Parathyroid adenoma (tissue), 2 donors: Measurements from ENCODE around the gene GNPDA1.

ENCODE experiments used
- H2AFZ ChIP-seq: fragments of 300-600 bp; sonication (generic); one replicate; pipeline ENCODE4 v1.7.0; 2017; ENCODE audit warnings: antibody characterized with exemption, mild to moderate bottlenecking
- H3K27ac ChIP-seq: fragments of 300-600 bp; sonication (generic); one replicate; pipeline ENCODE4 v1.7.0; 2017
- H3K27me3 ChIP-seq: fragments of 300-600 bp; sonication (generic); one replicate; pipeline ENCODE4 v1.7.0; 2017; ENCODE audit warnings: low read length; ENCODE audit not compliant: control insufficient read depth, insufficient read depth
- H3K36me3 ChIP-seq: fragments of 300-600 bp; sonication (generic); one replicate; pipeline ENCODE4 v1.7.0; 2017; ENCODE audit warnings: low read length; ENCODE audit not compliant: control insufficient read depth, insufficient read depth
- H3K4me1 ChIP-seq: fragments of 300-600 bp; sonication (generic); one replicate; pipeline ENCODE4 v1.7.0; 2017; ENCODE audit warnings: control low read depth
- H3K4me2 ChIP-seq: fragments of 300-600 bp; sonication (generic); one replicate; pipeline ENCODE4 v1.7.0; 2017; ENCODE audit warnings: low read length
- H3K4me3 ChIP-seq: fragments of 300-600 bp; sonication (generic); one replicate; pipeline ENCODE4 v1.7.0; 2017; ENCODE audit warnings: low read depth, low read length
- H3K79me2 ChIP-seq: fragments of 300-600 bp; sonication (generic); one replicate; pipeline ENCODE4 v1.7.0; 2017; ENCODE audit warnings: control low read depth
- H3K9ac ChIP-seq: fragments of 300-600 bp; sonication (generic); one replicate; pipeline ENCODE4 v1.7.0; 2017; ENCODE audit warnings: mild to moderate bottlenecking
- H3K9me3 ChIP-seq: fragments of 300-600 bp; sonication (generic); one replicate; pipeline ENCODE4 v1.7.0; 2017; ENCODE audit warnings: low read length; ENCODE audit not compliant: control insufficient read depth
- CTCF ChIP-seq: fragments of 300-600 bp; sonication (generic); IDR thresholded peaks from one replicate; pipeline ENCODE4 v1.7.0; 2017; ENCODE audit warnings: antibody characterized with exemption, mild to moderate bottlenecking
- donor health status: primary hyperparathyroidism.

The GNPDA1 gene

DNA sequence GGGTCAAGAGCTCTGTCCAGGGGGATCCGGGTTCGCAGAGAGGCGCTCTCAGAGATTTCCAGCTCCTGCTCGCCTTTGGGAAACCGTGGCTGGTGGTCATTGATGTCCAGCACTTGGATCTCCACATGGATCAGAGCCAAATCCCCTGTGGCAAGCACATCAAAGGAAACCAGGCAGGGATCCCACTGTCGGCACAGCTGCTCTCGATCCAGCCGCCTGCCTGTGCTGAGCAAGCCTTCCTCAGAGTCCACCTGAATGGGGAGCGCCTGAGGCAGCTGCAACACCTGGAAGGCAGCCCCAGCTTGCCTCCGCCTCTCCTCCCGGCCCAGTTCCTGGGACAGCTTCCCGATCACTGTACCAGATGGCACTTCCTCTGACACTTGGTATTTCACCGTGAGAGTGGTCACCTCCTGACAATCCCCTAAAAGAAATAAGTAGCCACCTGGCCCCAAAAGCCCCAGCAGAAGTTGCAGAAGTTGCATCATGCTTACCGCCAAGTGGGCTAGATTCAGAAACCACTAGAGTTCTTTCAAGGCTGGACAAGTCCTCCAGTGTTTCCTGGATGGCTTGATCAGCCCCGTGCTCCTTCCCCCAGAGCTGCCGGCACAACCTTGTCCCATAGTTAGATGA, 55.3 kb downstream of the GNPDA1 start:
- no peak overlapping the region for H2AFZ ChIP-seq
- H3K27me3 ChIP-seq, result no peaks in the 10 kb centered on the region
- H3K4me1 ChIP-seq, result peaks cover 3% of the 10 kb centered on the region
- no peak overlapping the region for H3K4me2 ChIP-seq
- no peaks in the 10 kb centered on the region for H3K36me3 ChIP-seq
- H3K9ac ChIP-seq, result no peak overlapping the region
- no peaks in the 10 kb centered on the region for H3K9me3 ChIP-seq
- H3K4me3 ChIP-seq, result peak overlapping the region; percentile 21
- TF ChIP-seq CTCF, result no peak
- H3K79me2 ChIP-seq, result no peaks in the 10 kb centered on the region
- peak overlapping the region; percentile 62 for H3K27ac ChIP-seq

DNA sequence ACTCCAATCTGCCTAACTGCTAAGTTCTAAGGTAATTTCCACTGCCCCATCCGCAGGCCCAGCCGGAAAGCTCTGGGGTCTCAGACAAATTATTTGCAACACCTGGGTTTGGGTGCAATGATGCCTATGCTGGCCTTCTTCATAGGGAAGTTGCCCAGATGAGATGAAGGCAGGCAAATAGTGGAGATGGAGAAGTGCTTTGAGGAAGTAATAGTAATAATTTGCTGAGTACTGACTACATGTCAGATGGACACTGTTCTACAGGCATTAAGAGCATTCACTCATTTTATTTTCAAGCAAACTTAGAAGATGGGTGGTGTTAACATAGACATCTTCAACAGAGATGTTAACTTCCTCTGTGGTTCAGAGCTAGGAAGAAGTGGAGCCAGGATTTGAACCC, 58.6 kb downstream of the GNPDA1 start:
- Histone ChIP-seq H3K9me3 (no peaks in the 10 kb centered on the region), H3K36me3 (no peaks in the 10 kb centered on the region), H3K79me2 (no peaks in the 10 kb centered on the region), H3K4me2 (no peak overlapping the region), H3K4me3 (no peak overlapping the region), H3K27ac (no peak overlapping the region), H3K4me1 (peaks cover 14% of the 10 kb centered on the region), H3K9ac (no peak overlapping the region), H2AFZ (no peak overlapping the region), H3K27me3 (no peaks in the 10 kb centered on the region)
- TF ChIP-seq CTCF, result no peak

DNA sequence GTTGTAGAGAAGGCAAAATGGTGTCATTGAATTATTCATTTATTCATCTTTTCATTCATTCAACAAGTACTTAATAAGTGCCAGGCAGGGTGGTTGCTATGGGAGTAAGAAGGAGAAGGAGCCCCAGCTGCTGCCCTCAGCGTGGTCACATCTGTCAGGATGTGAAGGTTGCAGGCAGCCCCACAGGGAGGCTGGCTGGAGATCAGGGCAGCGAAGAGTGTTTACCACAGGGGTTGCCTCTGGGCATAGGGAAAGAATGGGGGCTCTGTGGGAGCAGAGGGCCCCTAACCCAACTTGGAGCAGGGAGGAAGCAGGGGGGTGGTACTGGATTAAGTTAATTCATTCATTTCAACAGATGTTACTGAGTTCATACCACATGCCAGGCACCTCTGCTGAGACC, 60.8 kb downstream of the GNPDA1 start:
- Histone ChIP-seq H3K79me2 (no peaks in the 10 kb centered on the region), H2AFZ (peak overlapping the region; percentile 64), H3K36me3 (no peaks in the 10 kb centered on the region), H3K9ac (no peak overlapping the region), H3K27me3 (no peaks in the 10 kb centered on the region), H3K27ac (peak overlapping the region; percentile 52), H3K9me3 (no peaks in the 10 kb centered on the region), H3K4me2 (no peak overlapping the region), H3K4me1 (peaks cover 20% of the 10 kb centered on the region), H3K4me3 (peak overlapping the region; percentile 2)
- TF ChIP-seq CTCF, result no peak

- peak overlapping the region; percentile 2 for H3K4me3 ChIP-seq
Observed at GRCh38 chr5:141951332-141951781, 61.5 kb downstream of the GNPDA1 start.

More at GRCh38 chr5:141951332-141951781, 61.5 kb downstream of the GNPDA1 start:
- Histone ChIP-seq H3K27me3 (no peaks in the 10 kb centered on the region), H3K36me3 (no peaks in the 10 kb centered on the region), H3K27ac (peak overlapping the region; percentile 52), H3K4me1 (peaks cover 20% of the 10 kb centered on the region), H3K9me3 (no peaks in the 10 kb centered on the region), H3K79me2 (no peaks in the 10 kb centered on the region), H2AFZ (peak overlapping the region; percentile 64), H3K4me2 (peak overlapping the region; percentile 20), H3K9ac (no peak overlapping the region)
- TF ChIP-seq CTCF, result peak; percentile 51
